ENCODE measurements around the gene TNIK.

DNA sequence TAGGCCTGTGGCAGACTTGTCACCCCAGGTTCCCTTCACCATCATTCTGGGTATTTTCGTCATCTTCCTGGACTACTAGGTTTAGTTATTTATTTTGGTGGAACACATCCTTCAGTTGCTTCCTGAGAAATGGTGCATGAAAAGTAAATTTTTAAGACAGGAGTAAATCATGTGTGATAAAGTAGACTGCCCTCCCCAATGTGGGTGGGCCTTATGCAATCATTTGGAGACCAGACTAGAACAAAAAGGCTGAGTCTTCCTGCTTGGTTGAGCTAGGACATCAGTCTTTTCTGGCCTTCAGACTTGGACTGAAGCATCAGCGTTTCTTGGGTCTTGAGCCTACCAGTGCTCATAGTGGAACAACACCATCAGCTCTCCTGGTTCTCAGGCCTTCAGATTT is 382.9 kb downstream of the TNIK start:
- no peak for TF ChIP-seq POLR2AphosphoS5 (IDR thresholded peaks at IDR 0.05)
- TF ChIP-seq, protein P1, sequence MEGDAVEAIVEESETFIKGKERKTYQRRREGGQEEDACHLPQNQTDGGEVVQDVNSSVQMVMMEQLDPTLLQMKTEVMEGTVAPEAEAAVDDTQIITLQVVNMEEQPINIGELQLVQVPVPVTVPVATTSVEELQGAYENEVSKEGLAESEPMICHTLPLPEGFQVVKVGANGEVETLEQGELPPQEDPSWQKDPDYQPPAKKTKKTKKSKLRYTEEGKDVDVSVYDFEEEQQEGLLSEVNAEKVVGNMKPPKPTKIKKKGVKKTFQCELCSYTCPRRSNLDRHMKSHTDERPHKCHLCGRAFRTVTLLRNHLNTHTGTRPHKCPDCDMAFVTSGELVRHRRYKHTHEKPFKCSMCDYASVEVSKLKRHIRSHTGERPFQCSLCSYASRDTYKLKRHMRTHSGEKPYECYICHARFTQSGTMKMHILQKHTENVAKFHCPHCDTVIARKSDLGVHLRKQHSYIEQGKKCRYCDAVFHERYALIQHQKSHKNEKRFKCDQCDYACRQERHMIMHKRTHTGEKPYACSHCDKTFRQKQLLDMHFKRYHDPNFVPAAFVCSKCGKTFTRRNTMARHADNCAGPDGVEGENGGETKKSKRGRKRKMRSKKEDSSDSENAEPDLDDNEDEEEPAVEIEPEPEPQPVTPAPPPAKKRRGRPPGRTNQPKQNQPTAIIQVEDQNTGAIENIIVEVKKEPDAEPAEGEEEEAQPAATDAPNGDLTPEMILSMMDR (IDR thresholded peaks at IDR 0.05): no peak

Measured in stomach (tissue), 4 donors.